Tibial nerve (tissue), 4 donors: Measurements from ENCODE around the gene LIPG.

Experiments used
- EP300 ChIP-seq, 2 donors: sonication (generic); formaldehyde crosslinking; IDR thresholded peaks; one replicate each; pipeline ENCODE4 v1.6.1; 2017; ENCODE audit warnings: antibody characterized with exemption in 2 of 2, mild to moderate bottlenecking in 1 of 2
- POLR2A ChIP-seq, 2 donors: fragments of 450-650 bp; IDR thresholded peaks; one replicate each; pipeline ENCODE4 v1.6.1; 2017; ENCODE audit warnings: antibody characterized with exemption in 2 of 2, mild to moderate bottlenecking in 2 of 2, moderate library complexity in 2 of 2
- TF ChIP-seq, protein P1 (sequence below), 5 experiments: fragments of 200-600 bp in 3 of 5; fragments of 450-650 bp in 2 of 5; sonication (generic) in 3 of 5; IDR thresholded peaks; one replicate each; pipeline ENCODE4 v1.5.1; 2016 to 2019; ENCODE audit warnings: antibody characterized with exemption in 5 of 5, mild to moderate bottlenecking in 3 of 5, moderate library complexity in 2 of 5

- TF ChIP-seq POLR2A (IDR thresholded peaks at IDR 0.05) (no peak), EP300 (IDR thresholded peaks at IDR 0.05) (no peak)
- TF ChIP-seq, protein P1, sequence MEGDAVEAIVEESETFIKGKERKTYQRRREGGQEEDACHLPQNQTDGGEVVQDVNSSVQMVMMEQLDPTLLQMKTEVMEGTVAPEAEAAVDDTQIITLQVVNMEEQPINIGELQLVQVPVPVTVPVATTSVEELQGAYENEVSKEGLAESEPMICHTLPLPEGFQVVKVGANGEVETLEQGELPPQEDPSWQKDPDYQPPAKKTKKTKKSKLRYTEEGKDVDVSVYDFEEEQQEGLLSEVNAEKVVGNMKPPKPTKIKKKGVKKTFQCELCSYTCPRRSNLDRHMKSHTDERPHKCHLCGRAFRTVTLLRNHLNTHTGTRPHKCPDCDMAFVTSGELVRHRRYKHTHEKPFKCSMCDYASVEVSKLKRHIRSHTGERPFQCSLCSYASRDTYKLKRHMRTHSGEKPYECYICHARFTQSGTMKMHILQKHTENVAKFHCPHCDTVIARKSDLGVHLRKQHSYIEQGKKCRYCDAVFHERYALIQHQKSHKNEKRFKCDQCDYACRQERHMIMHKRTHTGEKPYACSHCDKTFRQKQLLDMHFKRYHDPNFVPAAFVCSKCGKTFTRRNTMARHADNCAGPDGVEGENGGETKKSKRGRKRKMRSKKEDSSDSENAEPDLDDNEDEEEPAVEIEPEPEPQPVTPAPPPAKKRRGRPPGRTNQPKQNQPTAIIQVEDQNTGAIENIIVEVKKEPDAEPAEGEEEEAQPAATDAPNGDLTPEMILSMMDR (IDR thresholded peaks at IDR 0.05) = no peak
Measured at GRCh38 chr18:49588171-49588570, 26.3 kb downstream of the LIPG start.
